HepG2 (cell line): ENCODE data around the gene GPR158.

Source experiments
- EP300 ChIP-seq, 3 experiments: sonication (generic) in 1 of 3; formaldehyde crosslinking in 1 of 3; IDR thresholded peaks; 2 replicates each; pipeline versions ENCODE4 v1.5.1 to v1.6.1; 2011 to 2020; ENCODE audit warnings: low read depth in 2 of 3, low read length in 2 of 3, borderline replicate concordance in 1 of 3, improper control_type of control experiment in 1 of 3, mild to moderate bottlenecking in 1 of 3, missing genetic modification reagents in 1 of 3, moderate library complexity in 1 of 3
- EZH2 ChIP-seq: conservative IDR thresholded peaks from 2 replicates; pipeline ENCODE4 v1.6.1; 2012; ENCODE audit warnings: mild to moderate bottlenecking, low read depth, low read length, moderate library complexity
- NFYC ChIP-seq: IDR thresholded peaks from 2 replicates; pipeline ENCODE4 v1.6.1; 2016; ENCODE audit warnings: missing genetic modification reagents, missing compliant biosample characterization
- ZNF274 ChIP-seq: sonication (generic); formaldehyde crosslinking; IDR thresholded peaks from 2 replicates; pipeline ENCODE4 v1.5.1; 2020; ENCODE audit warnings: mild to moderate bottlenecking, missing genetic modification reagents
- TF ChIP-seq, protein P1 (sequence below): sonication (generic); formaldehyde crosslinking; IDR thresholded peaks from 2 replicates; pipeline ENCODE4 v1.4.0; 2020; ENCODE audit warnings: missing genetic modification reagents; ENCODE audit errors: not compliant biosample characterization
- TF ChIP-seq, protein P2 (sequence below): sonication (generic); formaldehyde crosslinking; IDR thresholded peaks from 2 replicates; pipeline ENCODE4 v1.8.1; 2022; ENCODE audit warnings: mild to moderate bottlenecking, missing genetic modification reagents
- TF ChIP-seq, protein P3 (sequence below): sonication (generic); formaldehyde crosslinking; IDR thresholded peaks from 2 replicates; pipeline ENCODE4 v1.5.0; 2020; ENCODE audit warnings: missing genetic modification reagents
- TF ChIP-seq, protein P4 (sequence below): sonication (generic); formaldehyde crosslinking; IDR thresholded peaks from 2 replicates; pipeline ENCODE4 v1.5.0; 2020; ENCODE audit warnings: missing genetic modification reagents, mild to moderate bottlenecking, borderline replicate concordance
- TF ChIP-seq, protein P5 (sequence below): sonication (generic); formaldehyde crosslinking; IDR thresholded peaks from 2 replicates; pipeline ENCODE4 v1.5.0; 2020; ENCODE audit warnings: mild to moderate bottlenecking, missing genetic modification reagents, moderate library complexity

DNA sequence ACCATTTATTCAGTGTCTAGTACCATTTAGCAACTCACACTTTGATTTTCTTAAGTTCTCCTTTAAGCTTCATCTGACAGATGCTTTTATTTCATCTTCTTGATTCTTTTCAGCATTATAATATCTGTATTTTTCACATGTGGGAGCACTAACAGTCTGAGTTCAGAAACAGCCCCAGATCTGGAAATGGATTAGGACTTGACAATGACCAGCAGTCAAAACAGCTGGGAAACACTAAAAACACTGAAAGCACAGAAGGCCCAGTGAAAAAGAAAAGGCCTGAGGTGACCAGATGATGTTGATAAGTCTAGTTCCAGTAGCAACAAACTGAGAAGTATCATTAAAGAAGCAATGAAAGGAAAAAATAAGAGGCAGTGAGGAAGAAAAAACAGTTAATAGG lies 454.5 kb downstream of the GPR158 start:
- TF ChIP-seq, protein P1, sequence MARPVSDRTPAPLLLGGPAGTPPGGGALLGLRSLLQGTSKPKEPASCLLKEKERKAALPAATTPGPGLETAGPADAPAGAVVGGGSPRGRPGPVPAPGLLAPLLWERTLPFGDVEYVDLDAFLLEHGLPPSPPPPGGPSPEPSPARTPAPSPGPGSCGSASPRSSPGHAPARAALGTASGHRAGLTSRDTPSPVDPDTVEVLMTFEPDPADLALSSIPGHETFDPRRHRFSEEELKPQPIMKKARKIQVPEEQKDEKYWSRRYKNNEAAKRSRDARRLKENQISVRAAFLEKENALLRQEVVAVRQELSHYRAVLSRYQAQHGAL (CRISPR knock-in tag) = no peak
- TF ChIP-seq, protein P2, sequence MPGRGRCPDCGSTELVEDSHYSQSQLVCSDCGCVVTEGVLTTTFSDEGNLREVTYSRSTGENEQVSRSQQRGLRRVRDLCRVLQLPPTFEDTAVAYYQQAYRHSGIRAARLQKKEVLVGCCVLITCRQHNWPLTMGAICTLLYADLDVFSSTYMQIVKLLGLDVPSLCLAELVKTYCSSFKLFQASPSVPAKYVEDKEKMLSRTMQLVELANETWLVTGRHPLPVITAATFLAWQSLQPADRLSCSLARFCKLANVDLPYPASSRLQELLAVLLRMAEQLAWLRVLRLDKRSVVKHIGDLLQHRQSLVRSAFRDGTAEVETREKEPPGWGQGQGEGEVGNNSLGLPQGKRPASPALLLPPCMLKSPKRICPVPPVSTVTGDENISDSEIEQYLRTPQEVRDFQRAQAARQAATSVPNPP = no peak
- TF ChIP-seq, protein P3, sequence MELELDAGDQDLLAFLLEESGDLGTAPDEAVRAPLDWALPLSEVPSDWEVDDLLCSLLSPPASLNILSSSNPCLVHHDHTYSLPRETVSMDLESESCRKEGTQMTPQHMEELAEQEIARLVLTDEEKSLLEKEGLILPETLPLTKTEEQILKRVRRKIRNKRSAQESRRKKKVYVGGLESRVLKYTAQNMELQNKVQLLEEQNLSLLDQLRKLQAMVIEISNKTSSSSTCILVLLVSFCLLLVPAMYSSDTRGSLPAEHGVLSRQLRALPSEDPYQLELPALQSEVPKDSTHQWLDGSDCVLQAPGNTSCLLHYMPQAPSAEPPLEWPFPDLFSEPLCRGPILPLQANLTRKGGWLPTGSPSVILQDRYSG (CRISPR knock-in tag) = no peak
- TF ChIP-seq, protein P4, sequence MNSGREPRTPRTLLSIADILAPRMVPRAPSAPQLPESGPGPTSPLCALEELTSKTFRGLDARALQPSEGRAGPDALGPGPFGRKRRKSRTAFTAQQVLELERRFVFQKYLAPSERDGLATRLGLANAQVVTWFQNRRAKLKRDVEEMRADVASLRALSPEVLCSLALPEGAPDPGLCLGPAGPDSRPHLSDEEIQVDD (CRISPR knock-in tag) = no peak
- TF ChIP-seq EZH2 = no peak
- TF ChIP-seq, protein P5, sequence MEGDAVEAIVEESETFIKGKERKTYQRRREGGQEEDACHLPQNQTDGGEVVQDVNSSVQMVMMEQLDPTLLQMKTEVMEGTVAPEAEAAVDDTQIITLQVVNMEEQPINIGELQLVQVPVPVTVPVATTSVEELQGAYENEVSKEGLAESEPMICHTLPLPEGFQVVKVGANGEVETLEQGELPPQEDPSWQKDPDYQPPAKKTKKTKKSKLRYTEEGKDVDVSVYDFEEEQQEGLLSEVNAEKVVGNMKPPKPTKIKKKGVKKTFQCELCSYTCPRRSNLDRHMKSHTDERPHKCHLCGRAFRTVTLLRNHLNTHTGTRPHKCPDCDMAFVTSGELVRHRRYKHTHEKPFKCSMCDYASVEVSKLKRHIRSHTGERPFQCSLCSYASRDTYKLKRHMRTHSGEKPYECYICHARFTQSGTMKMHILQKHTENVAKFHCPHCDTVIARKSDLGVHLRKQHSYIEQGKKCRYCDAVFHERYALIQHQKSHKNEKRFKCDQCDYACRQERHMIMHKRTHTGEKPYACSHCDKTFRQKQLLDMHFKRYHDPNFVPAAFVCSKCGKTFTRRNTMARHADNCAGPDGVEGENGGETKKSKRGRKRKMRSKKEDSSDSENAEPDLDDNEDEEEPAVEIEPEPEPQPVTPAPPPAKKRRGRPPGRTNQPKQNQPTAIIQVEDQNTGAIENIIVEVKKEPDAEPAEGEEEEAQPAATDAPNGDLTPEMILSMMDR = no peak
- TF ChIP-seq ZNF274 (CRISPR knock-in tag) = no peak
- no peak for TF ChIP-seq EP300 (IDR thresholded peaks at IDR 0.05; ENCODE audit: low read depth in 2 of 2, low read length in 2 of 2)
- no peak for TF ChIP-seq EP300 (CRISPR knock-in tag; IDR thresholded peaks at IDR 0.05; ENCODE audit: borderline replicate concordance)
- TF ChIP-seq NFYC (CRISPR knock-in tag) = no peak
